Ishikawa (cell line): ENCODE data around the gene ERCC5.

Experiments
- CREB1 ChIP-seq: IDR thresholded peaks from 2 replicates; pipeline ENCODE4 v1.6.1; 2012; ENCODE audit warnings: low read depth
- RAD21 ChIP-seq: IDR thresholded peaks from 2 replicates; pipeline ENCODE4 v1.6.1; 2012; ENCODE audit warnings: low read depth
- TCF12 ChIP-seq: IDR thresholded peaks from 2 replicates; pipeline ENCODE4 v1.6.1; 2012; ENCODE audit warnings: low read depth

DNA sequence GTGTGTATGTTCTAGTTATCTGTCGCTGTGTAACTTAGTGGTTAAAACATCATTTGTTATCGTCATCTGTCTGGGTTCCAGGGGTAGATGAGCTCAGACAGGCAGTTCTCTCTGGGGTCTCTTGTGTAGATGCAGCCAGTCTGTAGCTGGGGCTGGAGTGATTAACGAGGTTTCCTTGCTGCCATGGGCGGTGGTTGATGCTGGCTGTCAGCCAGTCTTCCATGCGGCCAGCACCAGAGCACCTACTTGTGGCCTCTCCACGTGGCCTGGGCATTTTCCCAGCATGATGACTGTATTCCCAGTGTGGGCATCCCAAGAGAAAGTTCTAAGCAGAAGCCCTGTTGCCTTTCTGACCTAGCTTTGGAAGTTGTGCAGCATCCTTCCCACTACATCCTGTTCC, 10.7 kb downstream of the ERCC5 start:
- TF ChIP-seq RAD21 (no peak), CREB1 (no peak), TCF12 (no peak)
